Stomach smooth muscle (tissue), 2 donors: ENCODE measurements around the gene SLC39A9.
A peak's percentile ranks its signal among the peaks of the same experiment; 100 is the strongest.

Experiments used
- H3K27ac ChIP-seq: one replicate; pipeline ENCODE4 v1.7.0; 2013; ENCODE audit warnings: mild to moderate bottlenecking, low read length, inconsistent platforms
- H3K27me3 ChIP-seq, 2 donors: one replicate each; pipeline ENCODE4 v1.7.0; 2013; ENCODE audit warnings: low read length in 2 of 2; ENCODE audit not compliant: insufficient read depth in 2 of 2, control insufficient read depth in 1 of 2
- H3K36me3 ChIP-seq, 2 donors: one replicate each; pipeline ENCODE4 v1.7.0; 2013; ENCODE audit warnings: low read length in 2 of 2; ENCODE audit not compliant: control insufficient read depth in 2 of 2, insufficient read depth in 2 of 2
- H3K4me1 ChIP-seq: one replicate; pipeline ENCODE4 v1.7.0; 2013; ENCODE audit warnings: low read length; ENCODE audit not compliant: control insufficient read depth, insufficient read depth
- H3K4me3 ChIP-seq, 2 donors: one replicate each; pipeline ENCODE4 v1.7.0; 2013; ENCODE audit warnings: low read length in 2 of 2
- H3K9ac ChIP-seq, 2 donors: one replicate each; pipeline ENCODE4 v1.7.0; 2013; ENCODE audit warnings: low read length in 2 of 2, mild to moderate bottlenecking in 1 of 2
- H3K9me3 ChIP-seq, 2 donors: one replicate each; pipeline ENCODE4 v1.7.0; 2013; ENCODE audit warnings: low read length in 2 of 2; ENCODE audit not compliant: control insufficient read depth in 2 of 2
- donor health status: healthy.
- donor health status: Pancreatic carcinoma.

The SLC39A9 gene

DNA sequence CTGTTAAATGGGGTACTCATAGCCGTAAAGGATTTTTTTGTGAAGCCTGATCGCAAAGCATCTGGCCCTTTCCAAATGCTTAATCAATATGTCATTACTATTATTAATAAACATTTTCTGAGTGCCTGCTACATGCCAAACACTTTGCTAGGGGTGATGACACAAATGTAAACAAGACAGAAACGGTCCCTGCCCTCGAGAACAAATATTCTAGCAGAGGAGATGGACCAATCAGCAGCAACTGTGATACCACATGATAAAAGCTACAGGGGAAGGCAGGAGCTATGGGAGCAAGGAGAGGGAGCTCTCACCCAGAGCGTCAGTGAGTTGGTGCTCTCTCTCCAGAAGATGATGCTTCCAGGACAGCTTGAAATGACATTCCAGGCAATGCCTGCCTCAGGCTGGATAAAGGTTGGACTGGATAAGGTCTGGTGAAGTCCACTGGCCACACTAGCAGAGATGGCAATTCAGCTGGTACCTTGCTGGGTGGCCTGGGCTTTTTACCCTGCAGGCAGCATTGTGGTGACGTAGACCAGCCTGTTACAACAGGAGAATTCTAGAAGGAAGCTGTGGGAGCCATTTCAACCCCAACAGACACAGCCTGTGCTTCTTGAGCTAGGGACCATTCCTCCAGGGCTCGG lies 41.5 kb upstream of the SLC39A9 start:
- Histone ChIP-seq H3K4me1 (peaks cover 14% of the 10 kb centered on the region), H3K27me3 (peaks cover 0 to 2% of the 10 kb centered on the region in 2 donors), H3K27ac (no peak overlapping the region), H3K4me3 (no peak overlapping the region), H3K9me3 (no peaks in the 10 kb centered on the region), H3K9ac (no peak overlapping the region), H3K36me3 (no peaks in the 10 kb centered on the region)

- Histone ChIP-seq H3K9ac (no peak overlapping the region), H3K4me3 (no peak overlapping the region), H3K36me3 (no peaks in the 10 kb centered on the region), H3K27me3 (peaks cover 0 to 3% of the 10 kb centered on the region in 2 donors), H3K4me1 (peaks cover 14% of the 10 kb centered on the region), H3K9me3 (no peaks in the 10 kb centered on the region), H3K27ac (no peak overlapping the region)
These were observed 40.8 kb upstream of the SLC39A9 start for GRCh38 chr14:69357544-69358200.

DNA sequence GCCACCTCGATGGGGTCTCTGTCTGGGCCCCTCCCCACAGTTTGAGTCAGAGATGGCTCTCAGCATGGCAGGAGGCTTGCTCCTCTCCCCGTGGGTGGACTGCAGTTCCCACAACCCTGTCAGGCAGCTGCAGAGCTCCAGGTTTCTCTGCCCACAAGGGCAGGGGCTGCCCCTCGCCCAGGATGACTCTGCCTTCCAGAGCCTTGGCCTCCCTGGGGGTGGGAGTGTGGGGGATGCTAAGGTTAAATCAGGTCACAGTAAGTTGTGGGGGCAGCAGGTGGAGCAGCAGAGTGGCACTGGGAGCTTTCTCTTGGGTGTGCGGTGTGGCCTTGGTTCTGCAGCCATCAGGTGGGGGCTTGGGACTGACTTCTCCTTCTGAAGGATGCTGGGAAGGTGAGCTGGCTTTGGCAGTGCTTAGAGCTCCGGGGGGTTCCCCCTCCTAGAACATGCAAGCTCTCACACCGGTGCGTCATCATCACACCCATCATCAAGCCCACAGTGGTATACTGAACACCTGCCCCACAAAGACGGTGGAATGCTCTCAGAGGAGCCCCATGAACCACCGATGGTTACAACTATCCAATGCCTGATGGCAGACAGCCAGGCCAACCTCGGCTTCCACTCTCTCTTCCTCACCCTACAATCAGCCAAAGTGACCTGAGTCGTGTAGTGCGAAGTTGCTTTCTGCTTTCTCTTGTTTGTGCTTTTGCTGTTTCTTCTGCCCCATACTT lies 40.1 kb upstream of the SLC39A9 start:
- Histone ChIP-seq H3K9ac (no peak overlapping the region), H3K4me3 (no peak overlapping the region), H3K36me3 (no peaks in the 10 kb centered on the region), H3K4me1 (peaks cover 14% of the 10 kb centered on the region), H3K27ac (no peak overlapping the region), H3K27me3 (peaks cover 0 to 6% of the 10 kb centered on the region in 2 donors), H3K9me3 (no peaks in the 10 kb centered on the region)

DNA sequence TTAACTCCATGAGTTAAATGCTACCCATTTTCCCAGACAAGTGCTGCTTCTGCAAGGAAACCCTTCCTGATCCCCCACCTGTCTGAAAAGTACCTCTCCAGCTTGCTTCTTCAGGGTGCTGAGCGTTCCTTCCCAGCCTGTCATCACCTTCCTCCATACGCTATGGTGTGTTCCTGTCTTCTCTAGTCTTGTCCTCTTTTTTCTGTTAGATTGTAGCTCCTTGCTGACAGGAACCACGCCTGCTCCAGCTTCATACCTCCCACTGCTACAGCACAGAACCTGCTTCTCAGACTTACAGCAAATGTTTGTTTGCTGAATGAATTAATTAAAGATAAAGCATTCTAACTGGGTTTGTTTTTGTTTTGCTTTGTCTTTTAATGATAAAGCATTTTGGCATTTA lies 39.5 kb upstream of the SLC39A9 start:
- Histone ChIP-seq H3K9ac (no peak overlapping the region), H3K4me1 (peaks cover 14% of the 10 kb centered on the region), H3K9me3 (no peaks in the 10 kb centered on the region), H3K36me3 (no peaks in the 10 kb centered on the region), H3K27ac (no peak overlapping the region), H3K4me3 (no peak overlapping the region), H3K27me3 (peaks cover 0 to 6% of the 10 kb centered on the region in 2 donors)

GRCh38 chr14:69360438-69361108 lies 37.9 kb upstream of the SLC39A9 start:
- Histone ChIP-seq H3K4me3 (no peak overlapping the region), H3K27ac (no peak overlapping the region)

GRCh38 chr14:69363055-69363454 lies 35.4 kb upstream of the SLC39A9 start:
- Histone ChIP-seq H3K36me3 (no peaks in the 10 kb centered on the region), H3K27me3 (peaks cover 0 to 6% of the 10 kb centered on the region in 2 donors), H3K27ac (no peak overlapping the region), H3K4me1 (no peaks in the 10 kb centered on the region), H3K9ac (no peak overlapping the region), H3K4me3 (no peak overlapping the region), H3K9me3 (no peaks in the 10 kb centered on the region)

More at GRCh38 chr14:69360438-69361108, 37.9 kb upstream of the SLC39A9 start:
- no peaks in the 10 kb centered on the region for H3K9me3 ChIP-seq
- H3K9ac ChIP-seq: no peak overlapping the region
- peaks cover 7% of the 10 kb centered on the region for H3K4me1 ChIP-seq
- peaks cover 0 to 6% of the 10 kb centered on the region in 2 donors for H3K27me3 ChIP-seq
- H3K36me3 ChIP-seq: no peaks in the 10 kb centered on the region

DNA sequence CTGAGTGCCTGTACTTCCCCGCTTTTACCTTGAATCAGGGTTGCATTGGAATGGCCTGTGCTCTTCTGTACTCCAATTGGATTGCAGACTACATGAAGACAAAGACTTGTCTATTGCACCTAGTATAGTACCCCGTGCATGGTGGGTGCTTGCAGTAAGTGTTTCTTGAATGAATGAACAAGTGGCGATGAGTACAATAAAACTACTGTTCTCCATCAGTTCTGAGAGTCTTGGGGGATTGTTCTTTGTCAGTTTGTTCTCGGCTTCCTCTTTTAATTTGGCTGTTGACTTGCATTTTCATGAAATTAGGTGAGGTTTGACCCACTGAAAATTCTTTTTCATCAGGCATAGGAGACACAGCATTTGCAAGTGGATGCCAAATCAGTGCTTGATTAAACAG lies 34.5 kb upstream of the SLC39A9 start:
- Histone ChIP-seq H3K27me3 (peaks cover 0 to 6% of the 10 kb centered on the region in 2 donors), H3K27ac (no peak overlapping the region), H3K36me3 (no peaks in the 10 kb centered on the region), H3K9me3 (no peaks in the 10 kb centered on the region), H3K9ac (no peak overlapping the region), H3K4me3 (no peak overlapping the region), H3K4me1 (no peaks in the 10 kb centered on the region)

- H3K4me3 ChIP-seq: no peak overlapping the region
- no peaks in the 10 kb centered on the region for H3K9me3 ChIP-seq
- no peak overlapping the region for H3K27ac ChIP-seq
- H3K4me1 ChIP-seq: no peaks in the 10 kb centered on the region
- no peaks in the 10 kb centered on the region for H3K36me3 ChIP-seq
- peaks cover 0 to 6% of the 10 kb centered on the region in 2 donors for H3K27me3 ChIP-seq
- no peak overlapping the region for H3K9ac ChIP-seq
These were observed 34.1 kb upstream of the SLC39A9 start for GRCh38 chr14:69364378-69364777.

DNA sequence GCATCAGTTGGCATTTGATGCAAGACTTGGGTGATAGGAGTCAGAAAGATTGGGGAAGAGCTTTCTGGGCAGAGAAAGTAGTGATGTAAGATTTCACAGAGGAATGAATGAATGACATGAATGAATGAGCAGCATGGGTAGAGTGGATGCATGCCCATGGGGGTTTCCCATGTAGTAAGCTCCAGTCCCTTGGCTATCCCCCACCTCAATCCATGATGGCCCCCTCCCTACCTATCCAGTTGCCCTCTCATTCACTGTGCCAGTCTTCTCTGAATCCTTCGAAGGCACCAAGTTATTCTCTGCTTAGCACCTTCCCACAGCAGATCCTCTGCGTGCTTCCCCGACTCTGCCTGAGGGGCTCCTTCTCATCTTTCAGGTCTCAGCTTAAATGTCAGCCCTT lies 32.4 kb upstream of the SLC39A9 start:
- Histone ChIP-seq H3K36me3 (no peaks in the 10 kb centered on the region), H3K4me1 (no peaks in the 10 kb centered on the region)

DNA sequence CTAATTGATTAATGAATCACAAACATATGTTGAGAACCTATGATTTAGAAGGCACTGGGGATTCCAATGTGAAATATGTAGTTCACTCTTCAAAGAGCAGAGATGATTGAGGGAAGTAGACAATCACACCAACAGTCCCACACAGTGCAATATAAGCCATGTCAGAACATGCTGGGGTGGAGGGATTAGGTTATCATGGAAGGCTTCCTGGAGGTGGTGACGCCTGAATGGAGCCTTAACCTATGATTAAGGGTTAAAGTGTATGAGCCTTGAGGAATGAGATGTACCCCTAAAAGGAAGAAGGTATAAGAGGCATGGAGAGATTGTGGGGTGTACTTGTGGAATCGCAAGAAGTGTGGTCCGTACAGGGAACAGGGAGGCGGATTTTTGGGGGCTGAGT lies 31.7 kb upstream of the SLC39A9 start:
- H3K4me3 ChIP-seq: no peak overlapping the region
- H3K36me3 ChIP-seq: no peaks in the 10 kb centered on the region
- no peak overlapping the region for H3K9ac ChIP-seq
- no peaks in the 10 kb centered on the region for H3K9me3 ChIP-seq
- no peak overlapping the region for H3K27ac ChIP-seq
- H3K27me3 ChIP-seq: peaks cover 0 to 4% of the 10 kb centered on the region in 2 donors
- H3K4me1 ChIP-seq: no peaks in the 10 kb centered on the region

More for the DNA sequence above, 32.4 kb upstream of the SLC39A9 start:
- Histone ChIP-seq H3K27me3 (peaks cover 0 to 4% of the 10 kb centered on the region in 2 donors), H3K4me3 (no peak overlapping the region), H3K9ac (peak overlapping the region in 1 of 2 donors; percentile 29), H3K9me3 (no peaks in the 10 kb centered on the region), H3K27ac (no peak overlapping the region)
